NB4 (cell line): ENCODE data around the gene SPAAR.
A peak's percentile ranks its signal among the peaks of the same experiment; 100 is the strongest.
"Not testable (repeated sequence)": the region's sequence is repeated elsewhere in the genome, so short reads cannot be mapped to it uniquely, and the experiment has no call there.

Source experiments
- DNase-seq: peaks from one replicate; pipeline ENCODE4 v3.0.0; 2010; ENCODE audit warnings: low read depth
- H3K4me3 ChIP-seq: one replicate; pipeline ENCODE4 v1.5.1; 2011; ENCODE audit warnings: mild to moderate bottlenecking, low read depth, low read length, moderate library complexity
- MYC ChIP-seq: IDR thresholded peaks from 2 replicates; pipeline ENCODE4 v1.6.1; 2011; ENCODE audit warnings: low read depth, low read length
- POLR2A ChIP-seq: IDR thresholded peaks from 2 replicates; pipeline ENCODE4 v1.6.1; 2011; ENCODE audit warnings: mild to moderate bottlenecking; ENCODE audit not compliant: insufficient read length; ENCODE audit errors: extremely low read depth
- TF ChIP-seq, protein P1 (sequence below): IDR thresholded peaks from one replicate; pipeline ENCODE4 v1.5.1; 2012; ENCODE audit warnings: low read depth, low read length
- TF ChIP-seq, protein P2 (sequence below): IDR thresholded peaks from 2 replicates; pipeline ENCODE4 v1.6.1; 2011; ENCODE audit warnings: low read depth, low read length

The SPAAR gene

DNA sequence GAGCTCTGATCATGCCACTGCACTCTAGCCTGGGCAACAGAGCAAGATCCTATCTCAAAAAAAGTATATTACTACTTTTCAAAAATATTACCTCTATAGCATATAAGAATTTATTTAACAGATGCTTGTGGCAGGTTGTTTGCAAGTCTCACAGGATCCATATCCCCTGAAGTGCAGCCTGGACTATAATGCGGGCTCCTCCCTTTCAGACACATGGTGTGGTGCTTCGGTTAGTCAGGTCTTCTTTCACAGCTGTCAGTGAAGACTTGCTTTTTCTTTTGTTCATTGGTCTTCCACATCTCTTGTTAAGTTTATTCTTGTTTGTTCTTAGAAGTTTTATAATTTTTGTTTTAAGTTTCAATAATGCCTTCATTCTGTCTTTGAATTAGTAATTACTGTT is 12.7 kb upstream of the SPAAR start:
- TF ChIP-seq MYC (no peak), POLR2A (no peak)
- TF ChIP-seq, protein P1, sequence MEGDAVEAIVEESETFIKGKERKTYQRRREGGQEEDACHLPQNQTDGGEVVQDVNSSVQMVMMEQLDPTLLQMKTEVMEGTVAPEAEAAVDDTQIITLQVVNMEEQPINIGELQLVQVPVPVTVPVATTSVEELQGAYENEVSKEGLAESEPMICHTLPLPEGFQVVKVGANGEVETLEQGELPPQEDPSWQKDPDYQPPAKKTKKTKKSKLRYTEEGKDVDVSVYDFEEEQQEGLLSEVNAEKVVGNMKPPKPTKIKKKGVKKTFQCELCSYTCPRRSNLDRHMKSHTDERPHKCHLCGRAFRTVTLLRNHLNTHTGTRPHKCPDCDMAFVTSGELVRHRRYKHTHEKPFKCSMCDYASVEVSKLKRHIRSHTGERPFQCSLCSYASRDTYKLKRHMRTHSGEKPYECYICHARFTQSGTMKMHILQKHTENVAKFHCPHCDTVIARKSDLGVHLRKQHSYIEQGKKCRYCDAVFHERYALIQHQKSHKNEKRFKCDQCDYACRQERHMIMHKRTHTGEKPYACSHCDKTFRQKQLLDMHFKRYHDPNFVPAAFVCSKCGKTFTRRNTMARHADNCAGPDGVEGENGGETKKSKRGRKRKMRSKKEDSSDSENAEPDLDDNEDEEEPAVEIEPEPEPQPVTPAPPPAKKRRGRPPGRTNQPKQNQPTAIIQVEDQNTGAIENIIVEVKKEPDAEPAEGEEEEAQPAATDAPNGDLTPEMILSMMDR, result no peak
- TF ChIP-seq, protein P2, sequence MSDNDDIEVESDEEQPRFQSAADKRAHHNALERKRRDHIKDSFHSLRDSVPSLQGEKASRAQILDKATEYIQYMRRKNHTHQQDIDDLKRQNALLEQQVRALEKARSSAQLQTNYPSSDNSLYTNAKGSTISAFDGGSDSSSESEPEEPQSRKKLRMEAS, result no peak
- DNase-seq, result no peak
- no peak overlapping the region for H3K4me3 ChIP-seq

DNA sequence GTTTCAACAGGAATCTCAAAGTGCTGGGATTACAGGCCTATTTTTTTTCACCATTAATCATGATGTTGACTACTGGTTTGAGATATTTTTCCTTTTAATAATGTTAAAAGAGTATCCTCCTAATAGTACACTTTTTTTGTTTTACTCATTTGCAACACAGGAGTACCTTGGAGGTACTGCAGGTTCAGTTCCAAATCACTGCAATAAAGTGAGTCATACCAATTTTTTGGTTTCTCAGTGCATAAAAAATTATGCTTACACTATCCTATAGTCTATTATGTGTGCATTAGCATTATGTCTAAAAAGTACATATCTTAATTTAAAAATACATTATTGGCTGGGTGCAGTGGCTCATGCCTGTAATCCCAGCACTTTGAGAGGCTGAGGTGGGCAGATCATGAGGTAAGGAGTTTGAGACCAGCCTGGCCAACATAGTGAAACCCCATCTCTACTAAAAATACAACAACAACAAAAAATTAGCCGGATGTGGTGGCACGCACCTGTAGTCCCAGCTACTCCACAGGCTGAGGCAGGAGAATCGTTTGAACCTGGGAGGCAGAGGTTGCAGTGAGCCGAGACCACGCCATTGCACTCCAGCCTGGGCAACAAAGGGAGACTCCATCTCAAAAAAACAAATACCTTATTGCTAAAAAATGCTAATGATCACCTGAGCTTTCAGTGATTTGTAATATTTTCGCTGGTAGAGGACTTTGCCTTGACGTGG is 11.8 kb upstream of the SPAAR start:
- H3K4me3 ChIP-seq, DNase-seq: not testable (repeated sequence)

DNA sequence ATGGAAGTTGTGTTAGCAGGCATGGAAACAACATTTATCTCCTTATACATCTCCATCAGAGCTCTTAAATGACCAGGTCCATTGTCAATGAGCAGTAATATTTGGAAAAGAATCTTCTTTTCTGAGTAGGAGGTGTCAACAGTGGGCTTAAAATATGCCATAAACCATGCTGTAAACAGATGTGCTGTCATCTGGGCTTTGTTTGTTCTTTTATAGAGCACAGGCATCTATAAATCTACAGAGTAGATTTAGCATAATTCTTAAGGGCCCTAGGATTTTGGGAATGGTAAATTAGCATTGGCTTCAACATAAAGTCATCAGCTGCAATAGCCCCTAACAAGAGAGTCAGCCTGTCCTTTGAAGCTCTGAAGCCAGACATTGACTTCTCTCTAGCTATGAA is 11.0 kb upstream of the SPAAR start:
- H3K4me3 ChIP-seq, result no peak overlapping the region
- TF ChIP-seq POLR2A (no peak), MYC (no peak)
- TF ChIP-seq, protein P1, result no peak
- TF ChIP-seq, protein P2, result no peak
- no peak for DNase-seq

DNA sequence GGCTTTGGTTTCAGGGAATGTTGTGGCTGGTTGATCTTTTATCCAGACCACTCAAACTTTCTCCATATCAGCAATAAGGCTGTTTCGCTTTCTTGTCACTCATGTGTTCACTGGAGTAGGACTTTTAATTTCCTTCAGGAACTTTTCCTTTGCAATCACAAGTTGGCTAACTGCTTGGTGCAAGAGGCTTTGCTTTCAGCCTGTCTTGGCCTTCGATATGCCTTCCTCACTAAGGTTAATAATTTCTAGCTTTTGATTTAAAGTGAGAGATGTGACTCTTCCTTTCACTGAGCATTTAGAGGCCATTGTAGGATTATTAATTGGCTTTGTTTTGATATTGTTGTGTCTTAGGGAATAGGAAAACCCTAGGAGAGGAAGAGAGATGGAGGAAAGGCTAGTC is 10.3 kb upstream of the SPAAR start:
- no peak for DNase-seq
- TF ChIP-seq POLR2A, result no peak
- no peak for TF ChIP-seq MYC
- TF ChIP-seq, protein P1, result no peak
- TF ChIP-seq, protein P2, result no peak
- no peak overlapping the region for H3K4me3 ChIP-seq

DNA sequence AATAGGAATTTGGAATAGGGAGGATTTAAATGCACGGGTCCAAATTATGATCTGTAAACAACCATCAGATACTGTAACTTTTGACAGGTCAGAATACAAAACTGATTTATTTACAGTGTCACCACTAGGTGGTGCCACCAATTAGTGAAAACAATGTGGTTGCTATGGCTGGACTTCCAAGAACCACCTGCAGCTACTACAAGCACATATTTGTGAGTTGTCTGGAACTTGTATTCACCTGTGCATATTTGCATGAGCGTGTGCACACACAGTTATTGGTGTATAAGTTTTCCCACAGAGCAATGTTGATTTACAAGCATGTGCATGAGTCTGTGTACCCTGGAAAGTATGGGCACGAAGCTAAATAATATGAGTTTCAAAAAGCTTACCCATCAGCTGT is 6.2 kb upstream of the SPAAR start:
- no peak for TF ChIP-seq MYC
- TF ChIP-seq, protein P1, result peak; percentile 36
- TF ChIP-seq, protein P2, result peak; percentile 7; the same call in 1 of the 2 replicates
- H3K4me3 ChIP-seq, result no peak overlapping the region
- peak; percentile 46 for DNase-seq

DNA sequence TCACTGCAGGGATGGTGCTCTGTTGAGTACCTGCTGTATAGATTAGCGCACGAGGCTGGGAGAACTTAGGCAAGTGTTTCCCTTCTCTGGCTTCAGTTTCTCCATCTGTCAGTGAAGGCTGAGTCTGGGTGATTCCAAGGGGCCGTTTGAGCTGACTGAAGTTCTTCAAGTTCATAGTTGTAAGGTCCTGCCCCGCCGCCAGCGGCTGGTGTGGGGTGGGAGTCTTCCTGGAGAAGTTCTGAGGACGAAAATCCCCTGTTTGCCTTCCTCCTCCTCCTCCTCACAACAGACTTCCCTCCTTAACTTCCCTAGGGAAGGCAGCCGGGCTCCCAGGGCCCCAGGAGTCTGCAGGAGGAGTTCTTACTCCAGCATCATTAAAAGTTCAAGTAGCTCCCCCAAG is 5.0 kb upstream of the SPAAR start:
- H3K4me3 ChIP-seq, result no peak overlapping the region
- DNase-seq, result no peak
- TF ChIP-seq, protein P2, result no peak
- TF ChIP-seq MYC (no peak), POLR2A (no peak)
- TF ChIP-seq, protein P1, result no peak
